ENCODE data around the gene TLE6.
"Not testable (repeated sequence)": the region's sequence is repeated elsewhere in the genome, so short reads cannot be mapped to it uniquely, and the experiment has no call there.

The TLE6 gene

GRCh38 chr19:2974342-2975041 is 2.9 kb upstream of the TLE6 start:
- peak in 1 of 2 donors; percentile 23 for DNase-seq (ENCODE audit: low read depth in 2 of 2)

DNA sequence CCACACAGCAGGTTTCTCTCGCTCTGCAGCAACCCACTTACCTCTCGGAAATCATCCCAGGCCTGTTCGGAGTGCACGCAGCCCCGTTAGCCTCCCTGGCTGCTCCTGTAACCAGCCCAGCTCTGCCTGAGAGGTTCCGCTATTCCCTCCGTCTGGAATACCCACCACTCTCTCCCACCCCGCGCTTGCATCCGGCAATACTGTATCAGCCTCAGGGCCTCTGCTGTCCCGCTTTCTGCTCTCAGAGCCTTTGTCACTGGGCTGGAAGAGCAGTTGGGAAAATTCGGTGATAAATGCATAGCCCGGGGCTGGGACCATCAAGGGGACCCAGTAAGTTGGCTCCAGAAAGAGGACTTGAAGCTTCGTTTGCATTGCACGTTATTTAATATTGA is 759 bp upstream of the TLE6 start:
- DNase-seq (ENCODE audit: low read depth in 2 of 2) = no peak

DNA sequence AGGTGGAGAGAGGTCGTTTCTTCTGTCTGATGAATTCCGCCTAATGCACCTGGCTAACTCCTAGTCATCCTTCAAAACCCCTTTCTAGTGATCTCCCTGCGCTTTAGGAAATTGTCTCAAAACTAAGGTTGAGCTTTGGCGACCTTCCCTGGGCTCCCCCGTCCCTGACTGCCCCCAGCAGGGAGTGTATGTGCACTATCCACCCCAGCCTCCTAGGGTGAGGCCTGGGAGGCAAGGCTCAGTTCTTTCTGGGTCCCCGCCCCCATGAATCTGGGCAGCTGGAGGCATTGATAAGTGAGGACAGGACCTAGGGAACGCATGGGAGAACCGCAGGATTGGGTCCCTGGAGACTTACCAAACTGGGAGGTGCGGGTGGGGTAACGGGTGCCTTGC is 378 bp downstream of the TLE6 start:
- no peak for DNase-seq (ENCODE audit: low read depth in 2 of 2)

DNA sequence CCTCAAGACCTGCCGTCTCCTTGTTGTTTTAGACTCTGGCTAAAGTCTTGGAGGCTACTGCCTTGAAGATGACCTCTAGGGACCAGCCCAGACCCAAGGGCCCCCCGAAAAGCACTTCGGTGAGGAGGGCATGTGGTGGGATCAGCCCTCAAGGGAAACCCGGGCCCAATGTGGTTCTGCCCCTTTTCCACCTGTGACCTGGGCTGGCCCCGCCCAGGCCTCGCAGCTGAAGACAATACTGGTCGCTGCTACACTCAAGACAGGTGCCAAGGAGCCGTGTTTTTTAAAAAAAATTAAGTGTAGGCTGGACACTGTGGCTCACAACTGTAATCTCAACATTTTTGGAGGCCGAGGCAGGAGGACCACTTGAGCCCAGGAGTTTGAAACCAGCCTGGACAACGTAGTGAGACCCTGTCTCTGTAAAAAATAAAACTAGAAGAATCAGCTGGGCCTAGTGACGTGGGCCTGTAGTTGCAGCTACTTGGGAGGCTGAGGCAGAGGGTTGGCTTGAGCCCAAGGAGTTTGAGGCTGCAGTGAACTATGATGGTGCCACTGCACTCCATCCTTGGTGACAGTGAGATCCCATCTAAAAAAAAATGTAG is 903 bp downstream of the TLE6 start:
- no peak for DNase-seq (ENCODE audit: low read depth in 2 of 2)

- DNase-seq (ENCODE audit: low read depth in 2 of 2) = no peak
Observed at GRCh38 chr19:2978772-2979171, 1.4 kb downstream of the TLE6 start.

GRCh38 chr19:2981898-2982297 is 4.5 kb downstream of the TLE6 start:
- DNase-seq (ENCODE audit: low read depth in 2 of 2) = no peak

DNA sequence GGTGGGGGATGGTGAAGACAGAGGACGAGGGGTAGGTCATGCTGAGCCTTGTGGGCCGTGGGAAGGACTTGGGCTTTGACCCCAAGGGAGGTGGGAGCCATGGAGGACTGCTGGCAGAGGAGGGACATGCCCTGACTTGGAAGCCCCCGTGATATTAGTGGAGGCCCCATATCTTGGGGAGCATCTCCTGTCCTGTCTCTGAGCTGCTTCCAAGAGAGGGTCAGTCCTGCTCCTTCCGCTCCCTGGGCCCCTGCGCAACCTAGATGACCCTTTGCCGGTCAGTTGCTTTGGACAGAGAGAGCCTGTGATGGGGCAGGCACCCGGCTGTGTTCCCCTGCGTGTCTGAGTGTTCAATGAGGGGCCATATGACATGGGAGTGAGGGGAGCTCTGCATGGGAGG is 5.2 kb downstream of the TLE6 start:
- no peak for DNase-seq (ENCODE audit: low read depth in 2 of 2)

DNA sequence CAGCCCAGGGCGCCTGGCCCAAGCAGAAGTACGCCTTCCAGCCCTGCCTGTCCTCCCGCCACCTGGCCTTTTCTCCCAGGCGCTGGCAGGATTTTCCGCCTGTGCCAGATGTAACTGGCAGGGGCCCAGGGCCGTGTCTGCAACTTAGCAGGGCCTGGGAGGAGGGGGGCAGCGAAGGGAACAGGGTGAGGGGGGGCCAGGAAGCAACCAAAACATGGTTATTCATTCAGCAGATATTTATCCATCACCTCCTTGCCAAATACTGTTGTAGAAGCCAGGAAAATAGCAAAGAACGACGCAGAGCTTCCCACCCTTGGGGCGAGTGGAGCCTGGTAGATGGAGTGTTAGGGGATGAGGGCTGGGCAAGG is 5.6 kb downstream of the TLE6 start:
- no peak for DNase-seq (ENCODE audit: low read depth in 2 of 2)

DNA sequence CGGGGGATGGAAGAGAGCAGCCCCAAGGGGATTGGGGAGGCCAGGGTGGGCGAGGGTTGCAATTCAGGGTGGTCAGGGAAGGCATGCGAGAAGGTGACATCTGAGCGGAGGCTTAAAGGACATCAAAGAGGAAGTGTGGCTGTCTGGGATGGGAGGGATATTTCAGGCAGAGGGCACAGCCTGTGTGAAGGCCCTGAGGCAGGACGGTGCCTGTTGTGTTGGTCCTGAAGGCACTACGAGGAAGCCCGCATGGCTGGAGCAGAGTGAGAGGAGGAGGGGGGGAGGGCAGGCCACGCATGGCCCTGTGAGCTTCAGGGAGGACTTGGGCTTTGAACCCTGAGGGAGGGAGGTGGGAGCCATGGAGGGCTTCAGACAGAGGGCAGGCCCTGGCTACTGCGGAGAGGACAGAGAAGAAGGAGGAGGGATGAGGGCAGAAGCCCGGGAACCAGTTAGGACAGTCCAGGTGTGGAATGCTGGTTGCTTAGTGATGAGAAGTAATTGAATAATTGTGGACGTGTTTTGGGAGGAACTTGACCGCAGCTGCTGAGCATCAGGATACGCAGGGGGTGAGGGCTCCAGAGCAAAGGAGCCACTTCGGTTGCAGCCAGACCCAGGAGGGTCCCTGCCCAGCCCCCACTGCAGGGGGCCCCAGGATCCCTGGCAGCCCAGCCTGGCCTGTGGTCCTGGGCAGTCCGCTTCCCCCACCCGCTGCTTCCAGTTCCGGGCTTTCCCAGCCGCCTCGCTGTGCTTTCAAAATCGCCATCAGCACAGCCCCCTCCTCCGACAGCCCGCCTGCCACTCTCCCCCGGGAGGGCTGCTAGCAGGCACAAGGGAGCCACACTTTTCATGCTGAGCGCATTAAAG is 6.2 kb downstream of the TLE6 start:
- DNase-seq (ENCODE audit: low read depth in 2 of 2) = no peak

DNA sequence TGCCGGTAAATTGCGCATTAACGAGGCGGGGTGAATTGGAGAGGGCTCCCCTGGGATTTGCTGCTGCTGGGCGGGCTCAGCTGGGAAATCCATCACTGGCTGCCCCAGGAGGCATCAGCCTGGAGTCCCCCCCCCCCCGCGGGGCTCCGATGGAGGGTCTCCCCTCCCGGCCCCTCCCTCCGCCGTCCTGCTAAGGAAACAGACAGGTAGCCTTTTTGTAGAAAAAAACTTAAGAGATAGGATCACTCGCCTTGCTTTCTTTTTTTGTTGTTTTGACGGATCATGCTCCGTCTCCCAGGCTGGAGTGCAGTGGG is 6.8 kb downstream of the TLE6 start:
- DNase-seq (ENCODE audit: low read depth in 2 of 2) = no peak

DNA sequence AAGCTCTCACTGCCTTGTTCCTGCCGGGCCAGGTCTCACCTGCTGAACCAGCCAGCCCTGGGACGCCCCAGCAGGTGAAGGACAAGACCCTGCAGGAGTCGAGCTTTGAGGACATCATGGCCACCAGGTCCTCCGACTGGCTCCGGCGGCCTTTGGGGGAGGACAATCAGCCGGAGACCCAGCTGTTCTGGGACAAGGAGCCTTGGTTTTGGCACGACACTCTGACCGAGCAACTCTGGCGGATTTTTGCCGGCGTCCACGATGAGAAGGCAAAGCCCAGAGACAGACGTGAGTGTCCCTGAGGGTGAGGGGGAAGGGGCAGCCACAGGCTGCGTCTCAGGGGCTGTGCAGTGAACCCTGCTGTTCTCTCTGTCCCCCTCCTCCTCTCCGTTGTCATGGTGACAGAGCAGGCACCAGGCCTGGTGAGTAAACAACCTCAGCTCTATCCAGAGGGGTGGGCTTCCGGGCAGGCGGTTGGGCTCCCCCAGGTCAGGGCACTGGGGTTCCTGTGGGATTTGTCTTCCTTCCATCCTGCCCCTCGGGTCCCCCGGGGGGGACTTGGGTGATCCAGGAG is 9.7 kb downstream of the TLE6 start:
- no peak for DNase-seq (ENCODE audit: low read depth in 2 of 2)

- DNase-seq (ENCODE audit: low read depth in 2 of 2) = no peak
Observed at GRCh38 chr19:2987797-2988196, 10.4 kb downstream of the TLE6 start.

GRCh38 chr19:2988568-2988967 is 11.2 kb downstream of the TLE6 start:
- DNase-seq (ENCODE audit: low read depth in 2 of 2) = no peak

- no peak for DNase-seq (ENCODE audit: low read depth in 2 of 2)
Observed at GRCh38 chr19:2989236-2989946, 12.0 kb downstream of the TLE6 start.

DNA sequence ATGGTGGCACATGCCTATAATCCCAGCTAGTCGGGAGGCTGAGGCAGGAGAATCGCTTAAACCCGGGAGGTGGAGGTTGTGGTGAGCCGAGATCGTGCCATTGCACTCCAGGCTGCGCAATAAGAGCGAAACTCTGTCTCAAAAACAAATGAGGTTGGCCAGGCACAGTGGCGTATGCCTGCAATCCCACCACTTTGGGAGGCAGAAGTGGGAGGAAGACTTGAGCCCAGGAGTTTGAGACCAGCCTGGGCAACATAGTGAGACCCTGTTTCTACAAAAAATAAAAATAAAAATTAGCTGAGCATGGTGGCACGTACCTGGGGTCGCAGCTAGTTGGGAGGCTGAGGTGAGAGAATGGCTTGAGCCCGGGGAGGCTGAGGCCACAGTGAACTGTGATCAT is 15.0 kb downstream of the TLE6 start:
- not testable (repeated sequence) for DNase-seq (ENCODE audit: low read depth in 2 of 2)

DNA sequence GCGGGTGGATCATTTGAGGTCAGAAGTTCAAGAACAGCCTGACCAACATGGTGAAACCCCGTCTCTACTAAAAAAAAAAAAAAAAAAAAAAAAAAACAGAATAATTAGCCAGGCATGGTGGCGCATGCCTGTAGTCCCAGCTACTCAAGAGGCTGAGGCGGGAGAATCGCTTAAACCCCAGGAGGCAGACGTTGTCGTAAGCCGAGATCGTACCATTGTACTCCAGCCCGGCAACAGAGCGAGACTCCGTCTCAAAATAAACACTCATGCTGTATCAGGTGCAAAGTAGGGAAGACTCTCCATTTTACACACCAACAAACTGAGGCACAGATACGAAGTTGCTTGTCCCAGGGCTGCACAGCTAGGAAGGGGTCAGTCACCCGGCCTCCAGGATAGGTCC is 15.6 kb downstream of the TLE6 start:
- no peak for DNase-seq (ENCODE audit: low read depth in 2 of 2)

GRCh38 chr19:2993579-2993978 is 16.2 kb downstream of the TLE6 start:
- DNase-seq (ENCODE audit: low read depth in 2 of 2) = no peak

DNA sequence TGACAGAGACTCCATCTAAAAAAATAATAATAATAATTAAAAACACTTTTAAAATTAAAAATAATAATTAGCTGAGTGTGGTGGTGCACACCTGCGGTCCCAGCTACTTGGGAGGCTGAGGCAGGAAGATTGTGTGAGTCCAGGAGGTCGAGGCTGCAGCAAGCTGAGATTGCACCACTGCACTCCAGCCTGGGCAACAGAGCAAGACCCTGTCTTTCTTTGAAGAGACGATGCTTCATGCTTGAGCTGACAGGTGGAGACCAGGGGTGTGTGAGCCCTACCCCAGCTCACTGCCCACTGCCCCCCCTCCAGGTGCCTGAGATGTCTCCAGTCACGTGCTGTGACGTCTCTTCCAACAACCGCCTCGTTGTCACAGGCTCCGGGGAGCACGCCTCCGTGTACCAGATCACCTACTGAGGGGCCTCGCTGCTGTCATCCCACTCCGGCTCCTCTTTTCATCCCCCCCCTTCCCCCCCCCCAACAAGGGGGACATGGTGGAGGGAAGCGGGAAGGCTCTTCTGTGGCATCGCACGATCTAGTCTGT is 17.3 kb downstream of the TLE6 start:
- no peak for DNase-seq (ENCODE audit: low read depth in 2 of 2)

GRCh38 chr19:2997720-2998119 is 20.4 kb downstream of the TLE6 start:
- no peak for DNase-seq (ENCODE audit: low read depth in 2 of 2)

GRCh38 chr19:2998642-2999041 is 21.3 kb downstream of the TLE6 start:
- DNase-seq (ENCODE audit: low read depth in 2 of 2) = no peak

- DNase-seq (ENCODE audit: low read depth in 2 of 2) = no peak
Observed at GRCh38 chr19:3001235-3001800, 24.0 kb downstream of the TLE6 start.

GRCh38 chr19:3003046-3003445 is 25.7 kb downstream of the TLE6 start:
- DNase-seq (ENCODE audit: low read depth in 2 of 2) = no peak
